ENCODE measurements around the gene OSBP2. TPM values are rescaled to one million over a fixed set of nuclear protein-coding genes. Genes with fewer than 3 reads are reported as not detected.

OSBP2 gene
- total and polyA plus RNA-seq, 2 of the 13 experiments (the other 11 are each of a cell fraction or from before 2014, with no cell fraction given) = 5.0 to 7.7 TPM

DNA sequence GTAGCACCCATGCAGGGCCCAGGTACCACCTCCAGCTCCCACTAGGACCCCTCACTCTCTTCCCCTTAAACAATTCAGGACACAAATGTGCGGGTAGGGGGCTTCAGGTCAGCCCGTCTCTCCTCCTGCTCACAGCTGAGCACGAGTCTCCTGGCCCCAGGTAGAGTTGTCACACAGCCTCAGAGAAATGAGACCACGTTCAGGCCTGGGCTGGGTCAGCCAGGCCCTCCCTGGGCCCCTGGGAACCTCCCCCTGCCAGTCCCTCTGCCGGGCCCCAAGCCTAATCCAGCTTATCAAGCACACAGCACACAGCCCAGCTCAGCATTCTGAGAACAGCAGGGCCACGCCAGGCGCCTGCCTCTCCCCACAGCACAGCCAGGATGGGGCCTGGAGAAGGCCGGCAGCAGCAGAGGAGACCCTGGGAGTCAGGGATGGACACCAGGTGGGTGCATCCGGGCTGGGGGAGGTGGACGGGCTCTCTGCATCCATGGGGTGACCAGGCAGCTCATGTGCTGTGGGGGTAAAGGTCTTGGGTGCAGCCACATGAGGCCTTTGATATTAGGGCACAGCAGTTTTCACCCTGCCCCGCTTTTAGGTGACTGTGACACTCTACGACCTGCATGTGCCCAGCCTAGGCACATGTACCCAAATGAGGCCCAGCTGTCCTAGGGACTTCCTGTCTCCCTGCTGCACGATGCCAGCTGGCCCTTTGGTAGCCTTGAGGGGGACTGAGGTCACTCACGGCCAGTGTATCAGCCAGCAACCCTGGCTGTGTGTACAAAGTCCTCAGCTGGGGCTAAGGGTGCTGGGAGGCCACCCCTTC is 186.9 kb downstream of the OSBP2 start (continued):
- TF ChIP-seq, protein P1, sequence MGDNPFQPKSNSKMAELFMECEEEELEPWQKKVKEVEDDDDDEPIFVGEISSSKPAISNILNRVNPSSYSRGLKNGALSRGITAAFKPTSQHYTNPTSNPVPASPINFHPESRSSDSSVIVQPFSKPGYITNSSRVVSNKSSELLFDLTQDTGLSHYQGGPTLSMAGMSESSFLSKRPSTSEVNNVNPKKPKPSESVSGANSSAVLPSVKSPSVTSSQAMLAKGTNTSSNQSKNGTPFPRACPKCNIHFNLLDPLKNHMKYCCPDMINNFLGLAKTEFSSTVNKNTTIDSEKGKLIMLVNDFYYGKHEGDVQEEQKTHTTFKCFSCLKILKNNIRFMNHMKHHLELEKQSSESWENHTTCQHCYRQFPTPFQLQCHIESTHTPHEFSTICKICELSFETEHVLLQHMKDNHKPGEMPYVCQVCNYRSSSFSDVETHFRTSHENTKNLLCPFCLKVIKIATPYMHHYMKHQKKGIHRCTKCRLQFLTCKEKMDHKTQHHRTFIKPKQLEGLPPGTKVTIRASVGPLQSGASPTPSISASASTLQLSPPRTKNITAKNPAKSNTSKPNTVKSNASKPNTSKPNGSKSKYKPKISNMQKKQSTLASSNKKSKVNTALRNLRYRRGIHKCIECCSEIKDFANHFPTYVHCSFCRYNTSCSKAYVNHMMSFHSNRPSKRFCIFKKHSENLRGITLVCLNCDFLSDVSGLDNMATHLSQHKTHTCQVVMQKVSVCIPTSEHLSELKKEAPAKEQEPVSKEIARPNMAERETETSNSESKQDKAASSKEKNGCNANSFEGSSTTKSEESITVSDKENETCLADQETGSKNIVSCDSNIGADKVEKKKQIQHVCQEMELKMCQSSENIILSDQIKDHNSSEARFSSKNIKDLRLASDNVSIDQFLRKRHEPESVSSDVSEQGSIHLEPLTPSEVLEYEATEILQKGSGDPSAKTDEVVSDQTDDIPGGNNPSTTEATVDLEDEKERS (CRISPR knock-in tag; IDR thresholded peaks at IDR 0.05) = no peak
- TF ChIP-seq, protein P2, sequence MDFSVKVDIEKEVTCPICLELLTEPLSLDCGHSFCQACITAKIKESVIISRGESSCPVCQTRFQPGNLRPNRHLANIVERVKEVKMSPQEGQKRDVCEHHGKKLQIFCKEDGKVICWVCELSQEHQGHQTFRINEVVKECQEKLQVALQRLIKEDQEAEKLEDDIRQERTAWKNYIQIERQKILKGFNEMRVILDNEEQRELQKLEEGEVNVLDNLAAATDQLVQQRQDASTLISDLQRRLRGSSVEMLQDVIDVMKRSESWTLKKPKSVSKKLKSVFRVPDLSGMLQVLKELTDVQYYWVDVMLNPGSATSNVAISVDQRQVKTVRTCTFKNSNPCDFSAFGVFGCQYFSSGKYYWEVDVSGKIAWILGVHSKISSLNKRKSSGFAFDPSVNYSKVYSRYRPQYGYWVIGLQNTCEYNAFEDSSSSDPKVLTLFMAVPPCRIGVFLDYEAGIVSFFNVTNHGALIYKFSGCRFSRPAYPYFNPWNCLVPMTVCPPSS (IDR thresholded peaks at IDR 0.05) = no peak
- TF ChIP-seq ZC3H4 (CRISPR knock-in tag; IDR thresholded peaks at IDR 0.05; ENCODE audit: borderline replicate concordance) (no peak), ZNF329 (CRISPR knock-in tag; IDR thresholded peaks at IDR 0.05; ENCODE audit: low read depth) (no peak), SNRNP70 (IDR thresholded peaks at IDR 0.05; ENCODE audit: low read depth, low read length) (no peak), ETV5 (CRISPR knock-in tag; IDR thresholded peaks at IDR 0.05; ENCODE audit: borderline replicate concordance) (peak; percentile 51; the same call in 1 of the 2 replicates), SATB2 (CRISPR knock-in tag; IDR thresholded peaks at IDR 0.05) (no peak), TOPORS (CRISPR knock-in tag; IDR thresholded peaks at IDR 0.05) (no peak), ZNF337 (CRISPR knock-in tag; IDR thresholded peaks at IDR 0.05; ENCODE audit: borderline replicate concordance, low read depth) (no peak), ZNF616 (CRISPR knock-in tag; IDR thresholded peaks at IDR 0.05; ENCODE audit: low read depth) (no peak), MATR3 (CRISPR knock-in tag; IDR thresholded peaks at IDR 0.05) (no peak), TBX3 (IDR thresholded peaks at IDR 0.05; ENCODE audit: borderline replicate concordance) (no peak), MIER3 (CRISPR knock-in tag; IDR thresholded peaks at IDR 0.05; ENCODE audit: borderline replicate concordance) (peak; percentile 26; the same call in 1 of the 2 replicates), MTF2 (CRISPR knock-in tag; IDR thresholded peaks at IDR 0.05; ENCODE audit: borderline replicate concordance) (no peak)
- TF ChIP-seq, protein P3, sequence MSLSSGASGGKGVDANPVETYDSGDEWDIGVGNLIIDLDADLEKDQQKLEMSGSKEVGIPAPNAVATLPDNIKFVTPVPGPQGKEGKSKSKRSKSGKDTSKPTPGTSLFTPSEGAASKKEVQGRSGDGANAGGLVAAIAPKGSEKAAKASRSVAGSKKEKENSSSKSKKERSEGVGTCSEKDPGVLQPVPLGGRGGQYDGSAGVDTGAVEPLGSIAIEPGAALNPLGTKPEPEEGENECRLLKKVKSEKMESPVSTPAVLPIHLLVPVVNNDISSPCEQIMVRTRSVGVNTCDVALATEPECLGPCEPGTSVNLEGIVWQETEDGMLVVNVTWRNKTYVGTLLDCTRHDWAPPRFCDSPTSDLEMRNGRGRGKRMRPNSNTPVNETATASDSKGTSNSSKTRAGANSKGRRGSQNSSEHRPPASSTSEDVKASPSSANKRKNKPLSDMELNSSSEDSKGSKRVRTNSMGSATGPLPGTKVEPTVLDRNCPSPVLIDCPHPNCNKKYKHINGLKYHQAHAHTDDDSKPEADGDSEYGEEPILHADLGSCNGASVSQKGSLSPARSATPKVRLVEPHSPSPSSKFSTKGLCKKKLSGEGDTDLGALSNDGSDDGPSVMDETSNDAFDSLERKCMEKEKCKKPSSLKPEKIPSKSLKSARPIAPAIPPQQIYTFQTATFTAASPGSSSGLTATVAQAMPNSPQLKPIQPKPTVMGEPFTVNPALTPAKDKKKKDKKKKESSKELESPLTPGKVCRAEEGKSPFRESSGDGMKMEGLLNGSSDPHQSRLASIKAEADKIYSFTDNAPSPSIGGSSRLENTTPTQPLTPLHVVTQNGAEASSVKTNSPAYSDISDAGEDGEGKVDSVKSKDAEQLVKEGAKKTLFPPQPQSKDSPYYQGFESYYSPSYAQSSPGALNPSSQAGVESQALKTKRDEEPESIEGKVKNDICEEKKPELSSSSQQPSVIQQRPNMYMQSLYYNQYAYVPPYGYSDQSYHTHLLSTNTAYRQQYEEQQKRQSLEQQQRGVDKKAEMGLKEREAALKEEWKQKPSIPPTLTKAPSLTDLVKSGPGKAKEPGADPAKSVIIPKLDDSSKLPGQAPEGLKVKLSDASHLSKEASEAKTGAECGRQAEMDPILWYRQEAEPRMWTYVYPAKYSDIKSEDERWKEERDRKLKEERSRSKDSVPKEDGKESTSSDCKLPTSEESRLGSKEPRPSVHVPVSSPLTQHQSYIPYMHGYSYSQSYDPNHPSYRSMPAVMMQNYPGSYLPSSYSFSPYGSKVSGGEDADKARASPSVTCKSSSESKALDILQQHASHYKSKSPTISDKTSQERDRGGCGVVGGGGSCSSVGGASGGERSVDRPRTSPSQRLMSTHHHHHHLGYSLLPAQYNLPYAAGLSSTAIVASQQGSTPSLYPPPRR (CRISPR knock-in tag; IDR thresholded peaks at IDR 0.05; ENCODE audit: borderline replicate concordance) = peak; percentile 26; the same call in 1 of the 2 replicates
- TF ChIP-seq, protein P4, sequence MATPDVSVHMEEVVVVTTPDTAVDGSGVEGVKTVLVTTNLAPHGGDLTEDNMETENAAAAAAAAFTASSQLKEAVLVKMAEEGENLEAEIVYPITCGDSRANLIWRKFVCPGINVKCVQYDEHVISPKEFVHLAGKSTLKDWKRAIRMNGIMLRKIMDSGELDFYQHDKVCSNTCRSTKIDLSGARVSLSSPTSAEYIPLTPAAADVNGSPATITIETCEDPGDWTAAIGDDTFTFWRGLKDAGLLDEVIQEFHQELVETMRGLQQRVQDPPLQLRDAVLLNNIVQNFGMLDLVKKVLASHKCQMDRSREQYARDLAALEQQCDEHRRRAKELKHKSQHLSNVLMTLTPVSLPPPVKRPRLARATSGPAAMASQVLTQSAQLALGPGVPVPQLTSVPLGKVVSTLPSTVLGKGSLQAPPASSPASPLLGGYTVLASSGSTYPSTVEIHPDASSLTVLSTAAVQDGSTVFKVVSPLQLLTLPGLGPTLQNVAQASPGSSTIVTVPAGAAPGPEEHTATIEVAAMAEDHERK (CRISPR knock-in tag; IDR thresholded peaks at IDR 0.05; ENCODE audit: low read depth) = no peak
